ENCODE data around the gene MAPK14. TPM values are rescaled to one million over a fixed set of nuclear protein-coding genes. Genes with fewer than 3 reads are reported as not detected.

The MAPK14 gene
- total RNA-seq, 1 donor from 2014 or later, result 41.3 TPM

GRCh38 chr6:36050947-36051710, 23.5 kb downstream of the MAPK14 start:
- H4K20me1 ChIP-seq (ENCODE audit: insufficient read depth, low read length), result peaks cover 73% of the 10 kb centered on the region
- Mint-ChIP-seq H3K36me3 (ENCODE audit: low read depth, unreplicated experiment) (no peaks in the 10 kb centered on the region), H3K27me3 (ENCODE audit: low read depth, unreplicated experiment) (no peaks in the 10 kb centered on the region), H3K27ac (ENCODE audit: unreplicated experiment) (no peak overlapping the region), H3K4me3 (ENCODE audit: unreplicated experiment) (no peak overlapping the region), H3K4me1 (ENCODE audit: low read depth, unreplicated experiment) (no peaks in the 10 kb centered on the region), H3K9me3 (ENCODE audit: unreplicated experiment) (no peaks in the 10 kb centered on the region)
- peaks cover 67% of the 10 kb centered on the region for H3K79me2 ChIP-seq (ENCODE audit: insufficient read depth, low read length)
- H3K4me2 ChIP-seq (ENCODE audit: low read length), result no peak overlapping the region
- no peaks in the 10 kb centered on the region for H3K9me3 ChIP-seq (ENCODE audit: insufficient read depth, low read depth, low read length)
- no peak overlapping the region for H3K27ac ChIP-seq (ENCODE audit: low read depth, low read length)
- DNase-seq (ENCODE audit: low read depth), result no peak
- FAIRE-seq, result no peak
- H2AFZ ChIP-seq (ENCODE audit: low read depth, low read length), result no peak overlapping the region
- no peaks in the 10 kb centered on the region for H3K27me3 ChIP-seq (ENCODE audit: insufficient read depth, low read length)
- H3K4me1 ChIP-seq (ENCODE audit: insufficient read depth, low read length), result no peaks in the 10 kb centered on the region
- no peak overlapping the region for H3K9ac ChIP-seq (ENCODE audit: low read length)
- no peak overlapping the region for H3K4me3 ChIP-seq (ENCODE audit: insufficient read depth, low read depth, low read length)
- TF ChIP-seq EZH2 (IDR thresholded peaks at IDR 0.05; ENCODE audit: insufficient read depth, low read length) (no peak), CTCF (IDR thresholded peaks at IDR 0.05; ENCODE audit: insufficient read depth, low read depth, low read length) (no peak)
- H3K36me3 ChIP-seq (ENCODE audit: insufficient read depth, low read length), result peaks cover 8% of the 10 kb centered on the region

- Mint-ChIP-seq H3K4me3 (ENCODE audit: unreplicated experiment) (no peak overlapping the region), H3K9me3 (ENCODE audit: unreplicated experiment) (no peaks in the 10 kb centered on the region), H3K4me1 (ENCODE audit: low read depth, unreplicated experiment) (no peaks in the 10 kb centered on the region), H3K36me3 (ENCODE audit: low read depth, unreplicated experiment) (no peaks in the 10 kb centered on the region), H3K27ac (ENCODE audit: unreplicated experiment) (no peak overlapping the region), H3K27me3 (ENCODE audit: low read depth, unreplicated experiment) (no peaks in the 10 kb centered on the region)
- Histone ChIP-seq H3K9ac (ENCODE audit: low read length) (no peak overlapping the region), H4K20me1 (ENCODE audit: insufficient read depth, low read length) (peaks cover 72% of the 10 kb centered on the region), H3K4me2 (ENCODE audit: low read length) (no peak overlapping the region), H3K27ac (ENCODE audit: low read depth, low read length) (no peak overlapping the region), H3K79me2 (ENCODE audit: insufficient read depth, low read length) (peaks cover 64% of the 10 kb centered on the region), H2AFZ (ENCODE audit: low read depth, low read length) (no peak overlapping the region), H3K27me3 (ENCODE audit: insufficient read depth, low read length) (no peaks in the 10 kb centered on the region), H3K36me3 (ENCODE audit: insufficient read depth, low read length) (peaks cover 8% of the 10 kb centered on the region), H3K4me3 (ENCODE audit: insufficient read depth, low read depth, low read length) (no peak overlapping the region), H3K9me3 (ENCODE audit: insufficient read depth, low read depth, low read length) (no peaks in the 10 kb centered on the region), H3K4me1 (ENCODE audit: insufficient read depth, low read length) (no peaks in the 10 kb centered on the region)
- TF ChIP-seq EZH2 (IDR thresholded peaks at IDR 0.05; ENCODE audit: insufficient read depth, low read length) (no peak), CTCF (IDR thresholded peaks at IDR 0.05; ENCODE audit: insufficient read depth, low read depth, low read length) (no peak)
- FAIRE-seq, result no peak
- DNase-seq (ENCODE audit: low read depth), result no peak
These were observed 24.5 kb downstream of the MAPK14 start for GRCh38 chr6:36052097-36052496.

- Histone ChIP-seq H3K9ac (ENCODE audit: low read length) (no peak overlapping the region), H2AFZ (ENCODE audit: low read depth, low read length) (no peak overlapping the region), H3K79me2 (ENCODE audit: insufficient read depth, low read length) (peaks cover 66% of the 10 kb centered on the region), H3K36me3 (ENCODE audit: insufficient read depth, low read length) (peaks cover 8% of the 10 kb centered on the region), H3K4me1 (ENCODE audit: insufficient read depth, low read length) (no peaks in the 10 kb centered on the region), H3K4me3 (ENCODE audit: insufficient read depth, low read depth, low read length) (no peak overlapping the region), H3K4me2 (ENCODE audit: low read length) (no peak overlapping the region), H3K27me3 (ENCODE audit: insufficient read depth, low read length) (no peaks in the 10 kb centered on the region), H3K9me3 (ENCODE audit: insufficient read depth, low read depth, low read length) (no peaks in the 10 kb centered on the region), H3K27ac (ENCODE audit: low read depth, low read length) (no peak overlapping the region), H4K20me1 (ENCODE audit: insufficient read depth, low read length) (peaks cover 66% of the 10 kb centered on the region)
- TF ChIP-seq CTCF (IDR thresholded peaks at IDR 0.05; ENCODE audit: insufficient read depth, low read depth, low read length) (no peak), EZH2 (IDR thresholded peaks at IDR 0.05; ENCODE audit: insufficient read depth, low read length) (no peak)
- FAIRE-seq (no peak), DNase-seq (ENCODE audit: low read depth) (no peak)
- no peaks in the 10 kb centered on the region for H3K36me3 Mint-ChIP-seq (ENCODE audit: low read depth, unreplicated experiment)
- no peaks in the 10 kb centered on the region for H3K4me1 Mint-ChIP-seq (ENCODE audit: low read depth, unreplicated experiment)
- no peak overlapping the region for H3K4me3 Mint-ChIP-seq (ENCODE audit: unreplicated experiment)
- H3K27me3 Mint-ChIP-seq (ENCODE audit: low read depth, unreplicated experiment), result no peaks in the 10 kb centered on the region
- no peak overlapping the region for H3K27ac Mint-ChIP-seq (ENCODE audit: unreplicated experiment)
- H3K9me3 Mint-ChIP-seq (ENCODE audit: unreplicated experiment), result no peaks in the 10 kb centered on the region
These were observed 26.3 kb downstream of the MAPK14 start for GRCh38 chr6:36053878-36054277.
